Measurements from ENCODE around the gene ANKRD44.

Gene ANKRD44

GRCh38 chr2:197309691-197310231 is 819 bp downstream of the ANKRD44 start:
- H4K20me1 ChIP-seq (ENCODE audit: insufficient read depth, low read length), result no peaks in the 10 kb centered on the region
- no peaks in the 10 kb centered on the region for H3K9me2 ChIP-seq (ENCODE audit: low read depth, low read length)
- no peaks in the 10 kb centered on the region for H3F3A ChIP-seq (ENCODE audit: insufficient read depth, low read length)
- peaks cover 41% of the 10 kb centered on the region for H3K79me2 ChIP-seq (ENCODE audit: insufficient read depth, low read length)
- peaks cover 65% of the 10 kb centered on the region for H3K4me1 ChIP-seq (ENCODE audit: insufficient read depth, low read length, severe bottlenecking)
- TF ChIP-seq CTCF (IDR thresholded peaks at IDR 0.05; ENCODE audit: low read length), result no peak
- no peak for TF ChIP-seq EZH2 (IDR thresholded peaks at IDR 0.05; ENCODE audit: borderline replicate concordance, low read length)
- peak overlapping the region; percentile 78 for H3K4me3 ChIP-seq (ENCODE audit: low read depth, low read length, poor library complexity, severe bottlenecking)
- no peaks in the 10 kb centered on the region for H3K27me3 ChIP-seq (ENCODE audit: insufficient read depth, low read length)
- peak overlapping the region; percentile 86 for H3K27ac ChIP-seq (ENCODE audit: low read depth, low read length, poor library complexity, severe bottlenecking)
- peak overlapping the region; percentile 78 for H3K9ac ChIP-seq (ENCODE audit: low read length)
- H3K36me3 ChIP-seq (ENCODE audit: insufficient read depth, low read length), result no peaks in the 10 kb centered on the region
- H3K9me3 ChIP-seq (ENCODE audit: low read length), result no peaks in the 10 kb centered on the region
- H2AFZ ChIP-seq (ENCODE audit: low read length), result no peak overlapping the region
- peak overlapping the region; percentile 92 for H3K4me2 ChIP-seq (ENCODE audit: low read length)

GRCh38 chr2:197308996-197309690 is 1.4 kb downstream of the ANKRD44 start:
- peaks cover 70% of the 10 kb centered on the region for H3K4me1 ChIP-seq (ENCODE audit: insufficient read depth, low read length, severe bottlenecking)
- no peak overlapping the region for H2AFZ ChIP-seq (ENCODE audit: low read length)
- no peaks in the 10 kb centered on the region for H3F3A ChIP-seq (ENCODE audit: insufficient read depth, low read length)
- H3K9ac ChIP-seq (ENCODE audit: low read length), result peak overlapping the region; percentile 78
- H3K4me3 ChIP-seq (ENCODE audit: low read depth, low read length, poor library complexity, severe bottlenecking), result peak overlapping the region; percentile 78
- H3K9me3 ChIP-seq (ENCODE audit: low read length), result no peaks in the 10 kb centered on the region
- H3K27me3 ChIP-seq (ENCODE audit: insufficient read depth, low read length), result no peaks in the 10 kb centered on the region
- H3K27ac ChIP-seq (ENCODE audit: low read depth, low read length, poor library complexity, severe bottlenecking), result peak overlapping the region; percentile 86
- no peaks in the 10 kb centered on the region for H3K36me3 ChIP-seq (ENCODE audit: insufficient read depth, low read length)
- H3K9me2 ChIP-seq (ENCODE audit: low read depth, low read length), result no peaks in the 10 kb centered on the region
- H4K20me1 ChIP-seq (ENCODE audit: insufficient read depth, low read length), result no peaks in the 10 kb centered on the region
- H3K4me2 ChIP-seq (ENCODE audit: low read length), result peak overlapping the region; percentile 92
- TF ChIP-seq EZH2 (IDR thresholded peaks at IDR 0.05; ENCODE audit: borderline replicate concordance, low read length), result no peak
- TF ChIP-seq CTCF (IDR thresholded peaks at IDR 0.05; ENCODE audit: low read length), result no peak
- peaks cover 47% of the 10 kb centered on the region for H3K79me2 ChIP-seq (ENCODE audit: insufficient read depth, low read length)

GRCh38 chr2:197308585-197308984 is 2.0 kb downstream of the ANKRD44 start:
- no peak for TF ChIP-seq EZH2 (IDR thresholded peaks at IDR 0.05; ENCODE audit: borderline replicate concordance, low read length)
- no peak for TF ChIP-seq CTCF (IDR thresholded peaks at IDR 0.05; ENCODE audit: low read length)
- no peaks in the 10 kb centered on the region for H3K9me3 ChIP-seq (ENCODE audit: low read length)
- peak overlapping the region; percentile 78; the same call in 1 of the 2 replicates for H3K9ac ChIP-seq (ENCODE audit: low read length)
- H3K27ac ChIP-seq (ENCODE audit: low read depth, low read length, poor library complexity, severe bottlenecking), result peak overlapping the region; percentile 86
- H3K4me1 ChIP-seq (ENCODE audit: insufficient read depth, low read length, severe bottlenecking), result peaks cover 70% of the 10 kb centered on the region
- no peaks in the 10 kb centered on the region for H3K9me2 ChIP-seq (ENCODE audit: low read depth, low read length)
- H3K27me3 ChIP-seq (ENCODE audit: insufficient read depth, low read length), result no peaks in the 10 kb centered on the region
- peaks cover 53% of the 10 kb centered on the region for H3K79me2 ChIP-seq (ENCODE audit: insufficient read depth, low read length)
- H2AFZ ChIP-seq (ENCODE audit: low read length), result no peak overlapping the region
- no peaks in the 10 kb centered on the region for H3K36me3 ChIP-seq (ENCODE audit: insufficient read depth, low read length)
- no peaks in the 10 kb centered on the region for H3F3A ChIP-seq (ENCODE audit: insufficient read depth, low read length)
- H3K4me3 ChIP-seq (ENCODE audit: low read depth, low read length, poor library complexity, severe bottlenecking), result peak overlapping the region; percentile 78
- H3K4me2 ChIP-seq (ENCODE audit: low read length), result peak overlapping the region; percentile 92
- H4K20me1 ChIP-seq (ENCODE audit: insufficient read depth, low read length), result no peaks in the 10 kb centered on the region
